Activated CD4-positive, CD25-positive, alpha-beta regulatory T cell (primary cell): Measurements from ENCODE around the gene NINJ1.

Source experiments
- DNase-seq, 4 experiments: peaks; one replicate each; lab custom pipeline; 2025; lab: John Stamatoyannopoulos, UW

The NINJ1 gene, protein sequence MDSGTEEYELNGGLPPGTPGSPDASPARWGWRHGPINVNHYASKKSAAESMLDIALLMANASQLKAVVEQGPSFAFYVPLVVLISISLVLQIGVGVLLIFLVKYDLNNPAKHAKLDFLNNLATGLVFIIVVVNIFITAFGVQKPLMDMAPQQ

DNA sequence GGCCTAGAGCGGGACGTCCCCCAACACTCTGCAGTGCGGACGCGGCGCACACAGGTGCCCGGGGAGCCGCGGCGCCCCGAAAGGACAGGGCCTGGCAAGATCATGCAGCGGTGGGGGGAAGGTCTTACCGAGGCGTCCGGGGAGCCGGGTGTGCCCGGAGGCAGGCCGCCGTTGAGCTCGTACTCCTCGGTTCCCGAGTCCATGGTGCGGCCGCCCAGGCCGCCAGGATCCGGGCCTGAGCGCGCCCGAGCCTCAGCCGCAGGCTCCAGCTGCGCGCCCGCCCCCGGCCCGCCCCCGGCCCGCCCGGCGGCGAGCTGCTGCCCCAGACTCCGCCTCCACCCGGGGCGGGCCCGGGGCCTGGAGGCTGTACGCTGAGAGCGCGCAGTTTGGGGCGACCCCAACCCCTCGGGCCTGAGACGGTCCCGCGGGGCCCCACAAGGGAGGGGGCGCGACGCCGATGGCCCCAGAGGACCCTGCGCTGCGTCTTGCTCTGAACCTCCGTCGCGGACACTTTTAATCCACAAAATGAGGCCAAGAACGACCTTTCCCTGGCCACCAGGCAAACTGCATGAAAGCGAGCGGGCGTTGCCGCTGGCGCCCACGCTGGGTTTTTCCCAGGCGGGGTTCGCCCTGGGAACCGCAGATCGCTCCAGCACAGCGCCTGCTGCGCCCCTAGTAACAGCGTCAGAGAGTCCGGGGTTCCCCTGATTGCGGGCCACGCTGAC, at the start of gene NINJ1:
Gene NINJ1 (minus strand): TSS at position 237 of the 725 bp plus-strand sequence. CDS start 34 bp downstream, at position 203.
- DNase-seq = peak; percentile 46 to 69 (median 66)

- DNase-seq = no peak
Observed at GRCh38 chr9:93183131-93183662, 49.1 kb upstream of the NINJ1 start.

- no peak for DNase-seq
Observed at GRCh38 chr9:93182572-93182971, 48.5 kb upstream of the NINJ1 start.

DNA sequence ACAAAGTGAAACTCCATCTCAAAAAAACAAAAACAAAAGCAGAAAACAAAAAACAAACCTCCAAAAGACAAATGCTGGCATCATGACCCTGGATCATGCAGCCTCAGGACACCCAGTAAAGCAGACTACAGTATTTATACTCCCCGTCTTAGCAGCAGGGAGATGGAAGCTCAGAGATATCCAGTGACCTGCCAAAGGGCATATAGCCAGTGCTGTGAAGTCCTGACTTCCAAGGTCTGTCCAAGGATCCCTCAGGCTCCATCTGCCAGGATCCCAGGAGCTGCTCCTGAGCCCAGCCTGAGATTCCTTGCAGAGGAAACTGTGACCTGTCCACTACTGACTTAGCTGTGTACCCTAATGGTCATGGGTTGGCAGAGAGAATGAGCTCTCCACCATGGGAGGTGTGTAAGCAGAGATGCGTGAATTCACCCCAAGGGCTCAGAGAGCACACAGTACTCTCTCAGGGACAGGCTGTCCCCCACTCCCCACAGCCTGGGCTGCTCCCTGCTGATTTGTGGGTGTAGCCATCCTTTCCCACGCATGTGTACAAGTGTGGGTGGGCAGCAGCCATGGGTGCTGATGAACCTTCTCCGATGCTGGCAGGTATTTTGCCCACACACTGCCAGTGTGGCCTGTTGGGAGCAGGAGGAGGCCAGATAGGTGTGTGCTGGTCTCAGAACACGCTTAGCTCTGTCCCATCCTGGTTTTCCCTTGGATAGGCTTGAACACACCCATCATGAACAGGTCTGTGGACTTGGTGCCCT, 47.8 kb upstream of the NINJ1 start:
- DNase-seq = no peak

- DNase-seq = no peak
Observed at GRCh38 chr9:93180938-93181337, 46.9 kb upstream of the NINJ1 start.

DNA sequence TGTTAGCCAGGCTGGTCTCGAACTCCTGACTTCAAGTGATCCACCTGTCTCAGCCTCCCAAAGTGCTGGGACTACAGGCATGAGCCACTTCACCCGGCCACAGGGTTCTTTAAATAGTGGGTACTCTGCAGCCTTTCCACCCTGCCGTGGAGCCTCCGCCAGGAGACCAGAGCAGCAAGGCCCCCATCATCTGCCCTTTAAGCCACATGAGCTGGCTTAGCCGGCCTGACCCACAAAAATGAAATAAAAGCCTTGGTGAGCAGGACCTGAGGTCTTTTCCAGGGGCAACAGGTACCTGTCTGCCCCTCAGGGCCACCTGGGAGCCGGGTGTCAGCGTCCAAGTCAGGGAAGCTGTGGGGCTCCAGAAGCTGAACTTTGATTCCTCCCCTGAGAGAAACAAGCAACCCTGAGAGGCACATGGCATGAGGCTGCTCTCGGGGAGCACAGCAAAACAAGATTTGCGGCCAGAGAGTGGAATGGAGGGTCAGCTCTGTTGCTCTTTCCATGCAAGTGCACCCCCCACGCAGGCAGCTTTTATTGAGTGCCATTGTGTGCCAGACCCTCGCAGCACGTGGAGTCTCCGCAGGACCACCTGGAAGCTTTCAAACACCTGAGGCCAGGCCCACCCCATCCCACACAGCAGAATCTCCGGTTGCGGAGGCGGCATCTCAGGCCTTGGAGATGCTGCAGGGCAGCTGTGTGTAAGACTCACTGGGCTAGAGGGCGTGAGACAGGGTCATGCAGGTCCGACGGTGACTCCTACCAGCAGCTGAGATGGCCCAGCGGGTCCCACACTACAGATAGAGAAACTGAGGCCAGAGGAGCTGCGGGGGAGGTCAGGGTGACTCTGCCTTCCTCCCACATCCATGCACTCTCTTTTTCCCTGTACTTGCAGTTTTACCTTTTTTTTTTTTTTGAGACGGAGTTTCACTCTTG, 45.1 kb upstream of the NINJ1 start:
- DNase-seq = no peak

GRCh38 chr9:93177676-93178075, 43.6 kb upstream of the NINJ1 start:
- DNase-seq = no peak

DNA sequence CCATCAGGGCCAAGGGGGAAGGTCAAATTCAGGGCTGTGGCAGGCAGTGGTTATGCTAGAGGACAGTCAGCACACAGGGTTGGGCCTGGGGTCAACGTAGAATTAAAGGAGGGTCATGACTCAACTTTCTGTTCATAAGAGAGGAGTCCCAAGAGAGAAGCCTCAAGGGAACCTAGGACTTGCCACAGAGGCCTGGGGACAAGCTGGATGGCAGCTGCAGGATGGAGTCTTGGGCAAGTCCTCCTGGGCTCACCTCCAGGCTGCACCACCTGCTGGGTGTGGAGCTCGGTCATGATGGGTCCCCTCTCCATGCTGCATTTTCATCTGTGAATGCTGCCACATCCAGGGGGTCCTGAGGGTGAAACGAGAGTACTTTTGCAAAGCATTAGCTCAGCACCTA, 40.9 kb upstream of the NINJ1 start:
- DNase-seq = no peak

DNA sequence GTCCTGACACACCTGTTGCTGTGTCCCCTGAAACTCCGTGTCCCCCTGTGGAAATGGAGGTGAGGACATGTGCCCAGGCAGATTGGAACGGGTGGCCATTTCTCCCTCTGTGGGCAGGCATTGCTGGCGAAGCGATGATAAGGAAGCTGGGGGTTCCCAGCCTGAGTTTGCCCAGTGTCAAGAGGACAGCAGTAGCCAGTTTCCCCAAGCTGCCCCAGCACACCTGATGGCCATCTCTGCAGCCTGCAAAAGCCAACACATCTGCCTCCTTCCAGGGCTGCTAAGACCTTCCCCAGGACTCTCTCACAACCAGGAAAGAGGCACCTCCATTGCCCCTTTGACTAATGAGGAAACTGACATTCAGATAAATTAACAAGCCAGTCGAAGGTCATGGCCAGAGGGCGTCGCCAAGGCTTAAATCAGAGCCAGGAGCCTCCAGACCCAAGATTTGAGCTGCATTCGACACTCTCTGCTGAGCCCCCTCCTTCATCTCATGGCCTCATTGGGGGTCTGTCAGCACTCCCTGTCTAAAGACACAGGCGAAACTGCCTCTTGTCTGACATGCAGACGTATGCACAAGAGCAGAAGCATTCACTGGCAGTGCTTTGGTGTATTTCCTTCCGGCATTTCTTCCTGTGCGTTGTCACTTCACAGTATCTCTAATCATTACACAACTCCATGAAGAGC, 39.5 kb upstream of the NINJ1 start:
- no peak for DNase-seq

DNA sequence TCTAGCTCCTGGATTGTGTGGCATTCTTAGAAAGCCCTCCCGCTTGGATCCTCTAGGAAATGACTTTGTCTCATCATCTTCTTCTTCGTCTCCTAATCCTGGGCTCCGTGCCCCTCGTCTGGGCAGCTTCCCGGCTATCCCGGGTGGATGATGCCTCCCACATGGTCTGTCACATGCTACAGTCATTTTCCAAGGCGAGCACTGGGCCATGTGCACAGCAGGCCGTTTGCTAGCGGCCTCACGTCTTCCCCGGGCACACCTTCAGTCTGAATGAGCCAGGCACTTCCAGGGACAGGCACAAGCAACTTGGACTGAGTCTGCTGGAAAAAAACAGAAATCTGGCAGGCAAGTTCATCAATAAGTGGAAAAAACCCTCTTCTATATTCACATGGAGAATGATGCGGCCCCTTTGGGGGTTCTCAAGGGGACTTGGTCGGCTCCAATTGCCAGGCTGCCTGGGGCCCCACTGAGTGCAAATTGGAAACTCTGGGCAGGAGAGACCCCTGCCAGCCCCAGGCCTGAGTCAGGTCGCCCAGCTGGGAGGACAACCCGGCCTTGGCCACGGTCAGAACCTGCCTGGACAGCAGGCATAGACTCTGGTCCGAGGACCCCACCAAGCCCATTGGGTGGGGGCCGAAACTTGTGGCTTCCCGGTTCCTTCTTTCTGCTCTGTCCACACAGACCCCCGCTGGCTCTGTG, 38.8 kb upstream of the NINJ1 start:
- no peak for DNase-seq

- no peak for DNase-seq
Observed at GRCh38 chr9:93171261-93171990, 37.4 kb upstream of the NINJ1 start.

DNA sequence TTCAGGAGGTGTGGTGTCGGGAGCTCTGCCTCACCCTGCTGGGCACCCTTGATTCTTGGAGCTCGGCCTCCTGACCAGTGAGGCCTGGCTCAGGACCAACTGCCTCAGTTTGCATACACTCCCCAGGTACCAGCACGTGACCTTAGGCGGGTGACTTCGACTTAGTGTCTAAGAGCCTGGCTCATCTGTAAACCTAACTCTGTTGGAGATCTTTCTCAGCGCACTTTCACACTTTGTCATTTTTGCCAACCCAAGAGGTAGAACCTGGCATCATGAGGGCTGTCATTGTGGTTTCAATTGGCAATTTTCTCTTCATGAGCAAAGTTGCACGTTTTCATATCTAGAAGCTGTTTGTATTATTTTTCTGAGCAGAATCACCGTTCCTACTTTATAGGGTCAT, 36.5 kb upstream of the NINJ1 start:
- no peak for DNase-seq

GRCh38 chr9:93169444-93169843, 35.4 kb upstream of the NINJ1 start:
- DNase-seq = no peak

- DNase-seq = no peak
Observed at GRCh38 chr9:93168581-93168980, 34.5 kb upstream of the NINJ1 start.

DNA sequence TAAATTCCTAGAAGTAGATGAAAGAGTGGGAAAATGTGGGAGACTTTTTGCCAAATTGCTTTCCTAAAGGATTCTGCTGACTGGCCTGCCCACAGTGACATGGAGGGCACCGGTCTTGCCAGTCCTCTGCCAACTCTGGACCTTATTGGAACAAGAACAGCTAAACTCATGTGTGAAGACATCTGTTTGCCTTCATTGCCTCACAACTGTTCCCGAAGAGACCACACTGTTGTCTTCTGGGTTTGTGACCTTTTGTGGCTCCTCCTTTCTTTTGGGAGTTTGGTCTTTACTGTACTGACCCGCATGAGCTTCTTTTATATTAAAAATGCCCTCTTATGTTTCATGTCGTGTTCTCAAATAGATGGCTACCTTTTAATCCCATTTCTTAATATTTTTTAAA, 33.8 kb upstream of the NINJ1 start:
- no peak for DNase-seq

GRCh38 chr9:93167185-93167584, 33.1 kb upstream of the NINJ1 start:
- DNase-seq = no peak

- no peak for DNase-seq
Observed at GRCh38 chr9:93166699-93167098, 32.6 kb upstream of the NINJ1 start.

DNA sequence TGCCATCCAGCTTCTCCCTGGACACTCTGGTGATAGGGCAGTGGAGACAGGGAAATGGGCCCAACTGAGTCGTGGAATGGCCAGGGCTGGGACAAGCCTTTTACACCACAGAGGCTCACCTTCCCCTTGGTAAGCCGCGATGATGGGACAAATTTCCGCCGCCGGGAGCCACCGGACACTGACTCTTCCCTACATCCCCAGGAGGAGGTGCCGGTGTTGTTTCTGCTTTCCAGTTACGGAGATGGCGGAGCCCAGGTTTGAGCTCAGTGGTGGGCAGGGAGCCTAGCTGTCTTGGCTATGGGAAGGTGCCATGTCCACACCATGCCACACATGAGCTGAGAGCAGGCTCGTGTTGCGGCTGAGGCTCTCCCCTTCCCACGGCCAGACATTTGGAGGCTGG, 30.0 kb upstream of the NINJ1 start:
- DNase-seq = no peak

GRCh38 chr9:93161786-93162562, 27.9 kb upstream of the NINJ1 start:
- DNase-seq = no peak
